Stimulated activated CD4-positive, alpha-beta T cell treated with anti-CD3 and anti-CD28 coated beads, TNF-alpha, amount 100 ng/mL, for 1 hour (primary cell): ENCODE data around the gene TWNK.

Experiments
- DNase-seq, 3 donors: peaks; one replicate each; pipeline ENCODE4 v3.0.0-alpha.2; 2020; ENCODE audit warnings: low read depth in 3 of 3, low spot score in 1 of 3

TWNK gene

GRCh38 chr10:100996678-100997359 is 9.5 kb downstream of the TWNK start:
- peak in 1 of 3 donors; percentile 26 for DNase-seq

- peak in 2 of 3 donors; percentile 35 to 63 for DNase-seq
These were observed 10.2 kb downstream of the TWNK start for GRCh38 chr10:100997360-100998182.

GRCh38 chr10:100998183-100998990 is 11.0 kb downstream of the TWNK start:
- peak in 1 of 3 donors; percentile 45 for DNase-seq

- DNase-seq, result peak; percentile 38 to 71 (median 52)
These were observed 11.8 kb downstream of the TWNK start for GRCh38 chr10:100998991-100999741.

- DNase-seq, result no peak
These were observed 12.4 kb downstream of the TWNK start, which contains the start of gene LZTS2 for GRCh38 chr10:100999742-101000126. Gene LZTS2, plus strand, starts transcription at chr10:100999808. Its CDS starts 2,731 bp downstream, at chr10:101002539.

- no peak for DNase-seq
These were observed 13.0 kb downstream of the TWNK start for GRCh38 chr10:101000127-101000914.

GRCh38 chr10:101000915-101001658 is 13.7 kb downstream of the TWNK start:
- DNase-seq, result no peak

GRCh38 chr10:101001659-101002035 is 14.3 kb downstream of the TWNK start:
- DNase-seq, result no peak

GRCh38 chr10:101002456-101002855 is 15.1 kb downstream of the TWNK start:
- no peak for DNase-seq

- DNase-seq, result no peak
These were observed 16.4 kb downstream of the TWNK start for GRCh38 chr10:101003639-101004206.

- DNase-seq, result no peak
These were observed 18.0 kb downstream of the TWNK start for GRCh38 chr10:101005361-101005760.

- no peak for DNase-seq
These were observed 18.7 kb downstream of the TWNK start for GRCh38 chr10:101005869-101006567.

GRCh38 chr10:101006593-101007098 is 19.3 kb downstream of the TWNK start:
- no peak for DNase-seq

GRCh38 chr10:101007099-101007711 is 19.9 kb downstream of the TWNK start:
- no peak for DNase-seq

- DNase-seq, result no peak
These were observed 20.8 kb downstream of the TWNK start for GRCh38 chr10:101007915-101008822.

GRCh38 chr10:101008823-101009423 is 21.6 kb downstream of the TWNK start:
- DNase-seq, result no peak
